ENCODE results near the gene NUP214.

DNA sequence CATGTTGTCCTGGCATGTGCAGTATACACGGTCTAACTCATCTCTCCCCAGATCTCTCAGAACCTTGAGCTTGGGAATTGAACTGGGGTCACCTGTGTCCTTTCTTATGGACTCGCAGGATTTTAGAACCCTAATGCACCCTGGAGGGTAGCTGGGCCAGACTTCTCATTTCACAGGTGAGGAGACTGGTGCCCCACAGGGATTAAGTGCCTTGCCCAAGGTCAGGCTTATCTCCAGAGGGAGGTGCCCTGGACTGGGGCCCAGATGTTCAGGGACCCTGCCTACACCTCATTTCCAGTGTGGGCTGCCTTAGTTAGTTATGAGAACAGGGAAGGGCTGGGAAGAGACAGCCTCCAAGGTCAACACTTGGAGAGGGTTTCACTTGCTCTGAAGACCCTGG is 4.0 kb upstream of the NUP214 start:
- TF ChIP-seq YY1 (IDR thresholded peaks at IDR 0.05; ENCODE audit: insufficient read depth, insufficient read length) (no peak), ZNF274 (IDR thresholded peaks at IDR 0.05; ENCODE audit: low read depth, low read length) (no peak), SUZ12 (IDR thresholded peaks at IDR 0.05; ENCODE audit: extremely low read depth, insufficient read depth, insufficient read length) (no peak)
